Liver (tissue), 3 donors: Measurements from ENCODE around the gene TMC1.

ENCODE experiments used
- CTCF ChIP-seq: fragments of 150-350 bp; IDR thresholded peaks from 2 replicates; pipeline ENCODE4 v1.5.1; 2017; ENCODE audit warnings: improper control_type of control experiment, low read depth, low read length; ENCODE audit not compliant: missing input control
- JUND ChIP-seq, 2 donors: IDR thresholded peaks; 2 replicates each; pipeline ENCODE4 v1.6.1; 2016; ENCODE audit warnings: antibody characterized with exemption in 2 of 2
- MAX ChIP-seq: IDR thresholded peaks from 2 replicates; pipeline ENCODE4 v1.6.1; 2016; ENCODE audit warnings: antibody characterized with exemption
- SP1 ChIP-seq: IDR thresholded peaks from 2 replicates; pipeline ENCODE4 v1.6.1; 2018; ENCODE audit warnings: antibody characterized with exemption, mild to moderate bottlenecking
- TAF1 ChIP-seq: conservative IDR thresholded peaks from 2 replicates; pipeline ENCODE4 v1.6.1; 2016; ENCODE audit warnings: antibody characterized with exemption, mild to moderate bottlenecking
- YY1 ChIP-seq: IDR thresholded peaks from 2 replicates; pipeline ENCODE4 v1.6.1; 2016; ENCODE audit warnings: antibody characterized with exemption, mild to moderate bottlenecking
- TF ChIP-seq, protein P1 (sequence below): IDR thresholded peaks from 2 replicates; pipeline ENCODE4 v1.6.1; 2016; ENCODE audit warnings: antibody characterized with exemption, mild to moderate bottlenecking
- TF ChIP-seq, protein P2 (sequence below): IDR thresholded peaks from 2 replicates; pipeline ENCODE4 v1.6.1; 2016; ENCODE audit warnings: antibody characterized with exemption
- donor health status: healthy.
- donor health status: healthy.

- no peak for TF ChIP-seq CTCF
- no peak for TF ChIP-seq TAF1
- TF ChIP-seq, protein P1, sequence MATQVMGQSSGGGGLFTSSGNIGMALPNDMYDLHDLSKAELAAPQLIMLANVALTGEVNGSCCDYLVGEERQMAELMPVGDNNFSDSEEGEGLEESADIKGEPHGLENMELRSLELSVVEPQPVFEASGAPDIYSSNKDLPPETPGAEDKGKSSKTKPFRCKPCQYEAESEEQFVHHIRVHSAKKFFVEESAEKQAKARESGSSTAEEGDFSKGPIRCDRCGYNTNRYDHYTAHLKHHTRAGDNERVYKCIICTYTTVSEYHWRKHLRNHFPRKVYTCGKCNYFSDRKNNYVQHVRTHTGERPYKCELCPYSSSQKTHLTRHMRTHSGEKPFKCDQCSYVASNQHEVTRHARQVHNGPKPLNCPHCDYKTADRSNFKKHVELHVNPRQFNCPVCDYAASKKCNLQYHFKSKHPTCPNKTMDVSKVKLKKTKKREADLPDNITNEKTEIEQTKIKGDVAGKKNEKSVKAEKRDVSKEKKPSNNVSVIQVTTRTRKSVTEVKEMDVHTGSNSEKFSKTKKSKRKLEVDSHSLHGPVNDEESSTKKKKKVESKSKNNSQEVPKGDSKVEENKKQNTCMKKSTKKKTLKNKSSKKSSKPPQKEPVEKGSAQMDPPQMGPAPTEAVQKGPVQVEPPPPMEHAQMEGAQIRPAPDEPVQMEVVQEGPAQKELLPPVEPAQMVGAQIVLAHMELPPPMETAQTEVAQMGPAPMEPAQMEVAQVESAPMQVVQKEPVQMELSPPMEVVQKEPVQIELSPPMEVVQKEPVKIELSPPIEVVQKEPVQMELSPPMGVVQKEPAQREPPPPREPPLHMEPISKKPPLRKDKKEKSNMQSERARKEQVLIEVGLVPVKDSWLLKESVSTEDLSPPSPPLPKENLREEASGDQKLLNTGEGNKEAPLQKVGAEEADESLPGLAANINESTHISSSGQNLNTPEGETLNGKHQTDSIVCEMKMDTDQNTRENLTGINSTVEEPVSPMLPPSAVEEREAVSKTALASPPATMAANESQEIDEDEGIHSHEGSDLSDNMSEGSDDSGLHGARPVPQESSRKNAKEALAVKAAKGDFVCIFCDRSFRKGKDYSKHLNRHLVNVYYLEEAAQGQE = no peak
- no peak for TF ChIP-seq MAX
- TF ChIP-seq SP1 = no peak
- TF ChIP-seq YY1 = no peak
- TF ChIP-seq, protein P2, sequence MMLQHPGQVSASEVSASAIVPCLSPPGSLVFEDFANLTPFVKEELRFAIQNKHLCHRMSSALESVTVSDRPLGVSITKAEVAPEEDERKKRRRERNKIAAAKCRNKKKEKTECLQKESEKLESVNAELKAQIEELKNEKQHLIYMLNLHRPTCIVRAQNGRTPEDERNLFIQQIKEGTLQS = no peak
- no peak for TF ChIP-seq JUND (IDR thresholded peaks at IDR 0.05)
These were observed 197.1 kb downstream of the TMC1 start for GRCh38 chr9:72718503-72718902.
